Measurements from ENCODE around the gene CES3.

Gene CES3

GRCh38 chr16:67021321-67021720 is 60.3 kb downstream of the CES3 start:
- Histone ChIP-seq H3K9ac (ENCODE audit: low read length in 2 of 2) (no peak overlapping the region), H3K27me3 (ENCODE audit: control insufficient read depth in 1 of 2, insufficient read depth in 2 of 2, low read length in 2 of 2) (no peaks in the 10 kb centered on the region), H3K4me1 (ENCODE audit: control insufficient read depth, insufficient read depth, low read length) (no peaks in the 10 kb centered on the region), H3K36me3 (ENCODE audit: control insufficient read depth in 2 of 2, insufficient read depth in 2 of 2, low read length in 2 of 2) (no peaks in the 10 kb centered on the region), H3K27ac (ENCODE audit: low read length) (no peak overlapping the region), H3K4me3 (ENCODE audit: low read length in 2 of 2) (no peak overlapping the region), H3K9me3 (ENCODE audit: control insufficient read depth in 2 of 2, low read length in 2 of 2) (no peaks in the 10 kb centered on the region)

GRCh38 chr16:67022531-67023214 is 61.6 kb downstream of the CES3 start:
- no peaks in the 10 kb centered on the region for H3K27me3 ChIP-seq (ENCODE audit: control insufficient read depth in 1 of 2, insufficient read depth in 2 of 2, low read length in 2 of 2)
- no peak overlapping the region for H3K27ac ChIP-seq (ENCODE audit: low read length)
- no peaks in the 10 kb centered on the region for H3K36me3 ChIP-seq (ENCODE audit: control insufficient read depth in 2 of 2, insufficient read depth in 2 of 2, low read length in 2 of 2)
- H3K9me3 ChIP-seq (ENCODE audit: control insufficient read depth in 2 of 2, low read length in 2 of 2), result no peaks in the 10 kb centered on the region
- no peak overlapping the region for H3K4me3 ChIP-seq (ENCODE audit: low read length in 2 of 2)
- no peak overlapping the region for H3K9ac ChIP-seq (ENCODE audit: low read length in 2 of 2)
- no peaks in the 10 kb centered on the region for H3K4me1 ChIP-seq (ENCODE audit: control insufficient read depth, insufficient read depth, low read length)

GRCh38 chr16:67023689-67024088 is 62.6 kb downstream of the CES3 start:
- Histone ChIP-seq H3K27ac (ENCODE audit: low read length) (no peak overlapping the region), H3K36me3 (ENCODE audit: control insufficient read depth in 2 of 2, insufficient read depth in 2 of 2, low read length in 2 of 2) (no peaks in the 10 kb centered on the region), H3K4me1 (ENCODE audit: control insufficient read depth, insufficient read depth, low read length) (peaks cover 6% of the 10 kb centered on the region), H3K9me3 (ENCODE audit: control insufficient read depth in 2 of 2, low read length in 2 of 2) (no peaks in the 10 kb centered on the region), H3K4me3 (ENCODE audit: low read length in 2 of 2) (no peak overlapping the region), H3K27me3 (ENCODE audit: control insufficient read depth in 1 of 2, insufficient read depth in 2 of 2, low read length in 2 of 2) (no peaks in the 10 kb centered on the region), H3K9ac (ENCODE audit: low read length in 2 of 2) (no peak overlapping the region)
